ENCODE data around the gene BTNL3. TPM values are rescaled to one million over a fixed set of nuclear protein-coding genes. Genes with fewer than 3 reads are reported as not detected.
"Not testable (repeated sequence)": the region's sequence is repeated elsewhere in the genome, so short reads cannot be mapped to it uniquely, and the experiment has no call there.

The BTNL3 gene
- total and polyA plus RNA-seq, 10 donors: 0.09 to 2.4 (median 0.53) TPM; not detected in 2

DNA sequence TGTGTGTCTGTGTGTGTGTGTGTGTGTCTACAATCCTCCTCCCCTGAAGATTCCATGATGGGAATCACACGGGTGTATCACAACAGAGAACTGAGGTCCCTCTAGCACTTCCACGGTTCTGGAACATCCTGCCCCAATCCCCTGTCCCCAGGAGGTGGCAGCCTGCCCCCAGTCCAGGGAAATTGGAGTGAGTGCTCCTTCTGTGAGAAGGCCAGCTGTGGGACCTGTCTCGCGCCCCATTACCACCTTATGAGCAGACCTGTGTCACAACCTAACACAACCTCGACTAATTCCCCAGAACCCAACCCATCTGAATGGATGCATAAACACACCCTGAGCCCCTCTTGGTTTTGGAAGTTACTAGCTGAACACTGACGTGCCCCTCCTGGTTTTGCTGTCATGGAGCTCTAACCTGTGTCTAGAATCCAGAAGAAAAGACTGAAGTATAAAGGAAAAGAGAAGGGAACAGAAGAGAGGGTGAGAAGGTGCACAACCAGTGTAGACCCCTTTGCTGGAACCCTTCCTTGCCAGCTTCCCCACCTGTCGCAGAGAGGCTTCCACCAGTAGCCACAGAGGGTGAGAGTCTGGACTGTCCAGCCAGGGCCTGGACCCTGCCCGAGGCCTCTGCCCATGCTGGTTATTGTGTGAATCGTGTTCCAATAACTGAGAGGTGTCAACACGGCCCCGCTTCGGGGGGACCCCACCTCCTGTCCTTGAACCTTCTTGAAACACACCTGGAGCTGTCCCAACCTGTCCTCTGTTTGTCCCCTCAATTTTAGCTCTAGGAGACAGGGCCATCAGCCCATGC lies 54.8 kb downstream of the BTNL3 start:
- H3K27ac ChIP-seq: peak overlapping the region in 2 of 8 donors; percentile 17 to 28
- TF ChIP-seq POLR2A (IDR thresholded peaks at IDR 0.05) (no peak), CTCF (IDR thresholded peaks at IDR 0.05 in 8 of 11, conservative IDR thresholded peaks at IDR 0.05 in 3 of 11) (peak in 5 of 11 experiments; percentile 12 to 31 (median 27)), POLR2AphosphoS5 (IDR thresholded peaks at IDR 0.05) (no peak)
- intact Hi-C loops (cut with DNase I; ENCODE audit: low total_unique reads): no loop called here
- DNase-seq: peak; percentile 69
- H3K4me1 ChIP-seq: peaks cover 0 to 43% (median 3%) of the 10 kb centered on the region in 6 donors
- no peaks in the 10 kb centered on the region for H3K9me3 ChIP-seq
- H3K27me3 ChIP-seq (replicated peaks in 1 of 7): peaks cover 0 to 80% (median 7%) of the 10 kb centered on the region in 7 donors
- peak overlapping the region in 2 of 8 donors; percentile 22 to 65 for H3K4me3 ChIP-seq
- 68 to 75% (median 74%) methylated on average over 12 of the region's 12 CpGs for WGBS, 5 donors
- H3K36me3 ChIP-seq: peaks cover 0 to 7% (median 0%) of the 10 kb centered on the region in 6 donors

DNA sequence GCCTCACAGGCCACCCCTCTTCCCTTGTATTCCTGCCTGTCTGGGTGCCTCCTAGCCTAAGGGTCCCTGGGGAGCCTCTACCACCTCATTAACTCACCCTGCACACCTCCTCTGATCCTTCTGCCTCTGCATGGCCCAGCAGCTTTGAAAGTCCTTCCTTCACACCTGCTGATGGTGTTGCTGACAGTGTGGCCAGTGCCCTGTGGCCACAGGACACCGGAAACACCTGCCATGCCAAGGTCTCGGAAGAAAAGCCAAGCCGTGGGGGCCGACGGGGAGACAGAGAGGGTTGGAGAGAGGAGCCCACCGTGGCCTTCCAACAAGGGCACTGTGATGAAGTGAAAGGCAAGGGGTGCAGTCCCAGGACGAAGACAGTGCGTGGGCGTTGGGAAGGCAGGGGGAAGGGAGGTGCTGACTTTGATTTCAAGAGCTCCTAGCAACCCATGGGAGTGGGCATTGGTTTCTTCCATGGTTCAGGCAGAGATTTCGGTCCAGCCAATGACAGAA lies 55.5 kb downstream of the BTNL3 start:
- H3K27ac ChIP-seq: peak overlapping the region in 4 of 8 donors; percentile 17 to 31 (median 24)

GRCh38 chr5:181044662-181045305 lies 56.1 kb downstream of the BTNL3 start:
- intact Hi-C loops (cut with DNase I; ENCODE audit: low total_unique reads): no loop called here
- TF ChIP-seq POLR2A (IDR thresholded peaks at IDR 0.05) (no peak), POLR2AphosphoS5 (IDR thresholded peaks at IDR 0.05) (peak in 2 of 3 donors; percentile 26 to 42)
- 29 to 34% (median 32%) methylated on average over 10 to 11 of the region's 11 CpGs for WGBS, 5 donors
- H3K9me3 ChIP-seq: no peaks in the 10 kb centered on the region
- peaks cover 0 to 36% (median 0%) of the 10 kb centered on the region in 6 donors for H3K4me1 ChIP-seq
- H3K27me3 ChIP-seq (replicated peaks in 1 of 7): peaks cover 0 to 88% (median 7%) of the 10 kb centered on the region in 7 donors
- no peak overlapping the region for H3K4me3 ChIP-seq
- peaks cover 0 to 7% (median 0%) of the 10 kb centered on the region in 6 donors for H3K36me3 ChIP-seq
- peak; percentile 38 for DNase-seq
- peak overlapping the region in 4 of 8 donors; percentile 17 to 31 (median 24) for H3K27ac ChIP-seq

More for the DNA sequence above, 55.5 kb downstream of the BTNL3 start:
- Histone ChIP-seq H3K27me3 (replicated peaks in 1 of 7) (peaks cover 0 to 82% (median 7%) of the 10 kb centered on the region in 7 donors), H3K4me1 (peaks cover 0 to 36% (median 0%) of the 10 kb centered on the region in 6 donors), H3K36me3 (peaks cover 0 to 7% (median 0%) of the 10 kb centered on the region in 6 donors), H3K4me3 (no peak overlapping the region), H3K9me3 (no peaks in the 10 kb centered on the region)
- TF ChIP-seq CTCF (IDR thresholded peaks at IDR 0.05 in 8 of 11, conservative IDR thresholded peaks at IDR 0.05 in 3 of 11) (no peak), POLR2AphosphoS5 (IDR thresholded peaks at IDR 0.05) (no peak), POLR2A (IDR thresholded peaks at IDR 0.05) (no peak)
- peak; percentile 65 for DNase-seq
- intact Hi-C loops (cut with DNase I; ENCODE audit: low total_unique reads): no loop called here
- 65 to 82% (median 78%) methylated on average over 10 of the region's 10 CpGs for whole genome bisulfite sequencing, 5 donors

DNA sequence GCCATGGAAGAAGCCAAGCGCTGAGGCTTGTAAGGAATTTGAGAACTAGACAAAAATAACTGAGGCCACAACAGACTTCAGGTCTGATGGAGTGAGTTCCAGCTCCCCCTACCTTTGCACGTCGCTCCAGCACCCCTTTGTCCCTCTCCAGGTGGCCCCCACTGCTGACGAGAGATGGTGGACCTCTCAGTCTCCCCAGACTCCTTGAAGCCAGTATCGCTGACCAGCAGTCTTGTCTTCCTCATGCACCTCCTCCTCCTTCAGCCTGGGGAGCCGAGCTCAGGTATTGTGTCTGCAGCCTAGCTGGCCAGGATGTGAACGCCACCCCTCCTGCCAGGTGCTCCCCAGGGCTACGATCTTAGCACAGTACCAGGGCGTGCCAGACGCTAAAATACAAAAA lies 56.7 kb downstream of the BTNL3 start:
- Histone ChIP-seq H3K4me3 (no peak overlapping the region), H3K27ac (peak overlapping the region in 1 of 8 donors; percentile 7), H3K36me3 (peaks cover 0 to 7% (median 0%) of the 10 kb centered on the region in 6 donors), H3K4me1 (peaks cover 0 to 39% (median 0%) of the 10 kb centered on the region in 6 donors), H3K27me3 (replicated peaks in 1 of 7) (peaks cover 0 to 88% (median 8%) of the 10 kb centered on the region in 7 donors), H3K9me3 (no peaks in the 10 kb centered on the region)
- 49 to 64% (median 58%) methylated on average over 9 to 10 of the region's 10 CpGs for WGBS, 5 donors
- DNase-seq: peak; percentile 61
- intact Hi-C loops (cut with DNase I; ENCODE audit: low total_unique reads): no loop called here
- TF ChIP-seq POLR2A (IDR thresholded peaks at IDR 0.05) (no peak), CTCF (IDR thresholded peaks at IDR 0.05 in 8 of 11, conservative IDR thresholded peaks at IDR 0.05 in 3 of 11) (no peak), POLR2AphosphoS5 (IDR thresholded peaks at IDR 0.05) (no peak)

DNA sequence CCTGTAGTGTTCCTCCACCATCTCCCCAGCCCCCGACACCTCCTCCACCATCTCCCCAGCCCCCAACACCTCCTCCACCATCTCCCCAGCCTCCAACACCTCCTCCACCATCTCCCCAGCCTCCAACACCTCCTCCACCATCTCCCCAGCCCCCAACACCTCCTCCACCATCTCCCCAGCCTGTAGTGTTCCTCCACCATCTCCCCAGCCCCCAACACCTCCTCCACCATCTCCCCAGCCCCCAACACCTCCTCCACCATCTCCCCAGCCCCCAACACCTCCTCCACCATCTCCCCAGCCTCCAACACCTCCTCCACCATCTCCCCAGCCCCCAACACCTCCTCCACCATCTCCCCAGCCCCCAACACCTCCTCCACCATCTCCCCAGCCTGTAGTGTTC lies 57.2 kb downstream of the BTNL3 start:
- H3K27ac ChIP-seq, H3K4me3 ChIP-seq: not testable (repeated sequence)
- peaks cover 0 to 88% (median 13%) of the 10 kb centered on the region in 7 donors for H3K27me3 ChIP-seq (replicated peaks in 1 of 7)

More for the DNA sequence above, 57.2 kb downstream of the BTNL3 start:
- H3K36me3 ChIP-seq; intact Hi-C loops (cut with DNase I; ENCODE audit: low total_unique reads); H3K9me3 ChIP-seq: not testable (repeated sequence)
- DNase-seq: peak; percentile 22
- WGBS, 5 donors: 0 to 37% (median 15%) methylated on average over 1 of the region's 1 CpG
- peaks cover 0 to 45% (median 2%) of the 10 kb centered on the region in 6 donors for H3K4me1 ChIP-seq
